ENCODE results near the gene PDE3A.

Gene PDE3A

GRCh38 chr12:20366776-20367409, 1.4 kb upstream of the PDE3A start:
- TF ChIP-seq CTCF (IDR thresholded peaks at IDR 0.05; ENCODE audit: low read length, missing control alignments), result no peak
- H3K4me3 ChIP-seq (replicated peaks; ENCODE audit: low read depth, low read length), result no peak overlapping the region
- DNase-seq (ENCODE audit: low read depth), result no peak

- H3K4me3 ChIP-seq (replicated peaks; ENCODE audit: low read depth, low read length), result peak overlapping the region; percentile 80
- DNase-seq (ENCODE audit: low read depth), result no peak
- TF ChIP-seq CTCF (IDR thresholded peaks at IDR 0.05; ENCODE audit: low read length, missing control alignments), result no peak
These were observed 689 bp upstream of the PDE3A start for GRCh38 chr12:20367583-20368113.

- TF ChIP-seq CTCF (IDR thresholded peaks at IDR 0.05; ENCODE audit: low read length, missing control alignments), result no peak
- peak; percentile 56 for DNase-seq (ENCODE audit: low read depth)
- H3K4me3 ChIP-seq (replicated peaks; ENCODE audit: low read depth, low read length), result peak overlapping the region; percentile 80
These were observed 441 bp downstream of the PDE3A start for GRCh38 chr12:20368651-20369304.

- DNase-seq (ENCODE audit: low read depth), result peak; percentile 77
- H3K4me3 ChIP-seq (replicated peaks; ENCODE audit: low read depth, low read length), result peak overlapping the region; percentile 80
- peak; percentile 13 for TF ChIP-seq CTCF (IDR thresholded peaks at IDR 0.05; ENCODE audit: low read length, missing control alignments)
These were observed 1.1 kb downstream of the PDE3A start for GRCh38 chr12:20369305-20370013.

GRCh38 chr12:20370014-20370386, 1.7 kb downstream of the PDE3A start:
- TF ChIP-seq CTCF (IDR thresholded peaks at IDR 0.05; ENCODE audit: low read length, missing control alignments), result no peak
- DNase-seq (ENCODE audit: low read depth), result peak; percentile 34

GRCh38 chr12:20370866-20371519, 2.7 kb downstream of the PDE3A start:
- H3K4me3 ChIP-seq (replicated peaks; ENCODE audit: low read depth, low read length), result peak overlapping the region; percentile 80
- no peak for DNase-seq (ENCODE audit: low read depth)
- no peak for TF ChIP-seq CTCF (IDR thresholded peaks at IDR 0.05; ENCODE audit: low read length, missing control alignments)

More at GRCh38 chr12:20370014-20370386, 1.7 kb downstream of the PDE3A start:
- peak overlapping the region; percentile 80 for H3K4me3 ChIP-seq (replicated peaks; ENCODE audit: low read depth, low read length)

All from fibroblast of pulmonary artery (primary cell).